Measurements from ENCODE around the gene KRT82.
"Not testable (repeated sequence)": the region's sequence is repeated elsewhere in the genome, so short reads cannot be mapped to it uniquely, and the experiment has no call there.

DNA sequence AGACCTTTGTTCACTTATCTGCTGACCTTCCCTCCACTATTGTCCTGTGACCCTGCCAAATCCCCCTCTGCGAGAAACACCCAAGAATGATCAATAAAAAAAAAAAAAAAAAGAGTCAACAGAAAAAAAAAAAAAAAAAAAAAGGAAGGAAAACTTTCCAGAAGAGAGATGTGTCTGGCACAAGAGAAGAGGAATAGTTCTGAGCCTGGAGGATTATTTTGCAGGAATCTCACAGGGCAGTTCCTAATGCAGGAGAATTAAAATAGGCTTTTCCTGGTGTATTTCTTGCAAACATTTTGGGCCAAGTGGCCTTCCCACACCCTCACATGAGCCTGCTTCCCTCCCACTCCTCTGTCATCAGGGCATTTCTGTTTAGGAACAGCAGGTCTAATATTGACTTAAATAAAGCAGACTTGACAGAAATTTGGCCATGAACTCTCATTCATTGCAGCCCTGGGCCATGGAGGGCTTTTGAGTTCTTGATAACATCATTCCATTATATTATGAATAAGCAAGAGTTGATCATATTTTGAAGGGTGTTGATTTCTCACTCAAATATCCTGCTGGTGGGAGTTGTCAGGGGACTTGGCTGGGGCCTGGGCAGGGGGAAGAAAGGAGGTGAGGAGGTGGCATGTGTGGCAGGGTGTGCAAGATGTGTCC lies 4.6 kb upstream of the KRT82 start:
- TF ChIP-seq, protein P1, sequence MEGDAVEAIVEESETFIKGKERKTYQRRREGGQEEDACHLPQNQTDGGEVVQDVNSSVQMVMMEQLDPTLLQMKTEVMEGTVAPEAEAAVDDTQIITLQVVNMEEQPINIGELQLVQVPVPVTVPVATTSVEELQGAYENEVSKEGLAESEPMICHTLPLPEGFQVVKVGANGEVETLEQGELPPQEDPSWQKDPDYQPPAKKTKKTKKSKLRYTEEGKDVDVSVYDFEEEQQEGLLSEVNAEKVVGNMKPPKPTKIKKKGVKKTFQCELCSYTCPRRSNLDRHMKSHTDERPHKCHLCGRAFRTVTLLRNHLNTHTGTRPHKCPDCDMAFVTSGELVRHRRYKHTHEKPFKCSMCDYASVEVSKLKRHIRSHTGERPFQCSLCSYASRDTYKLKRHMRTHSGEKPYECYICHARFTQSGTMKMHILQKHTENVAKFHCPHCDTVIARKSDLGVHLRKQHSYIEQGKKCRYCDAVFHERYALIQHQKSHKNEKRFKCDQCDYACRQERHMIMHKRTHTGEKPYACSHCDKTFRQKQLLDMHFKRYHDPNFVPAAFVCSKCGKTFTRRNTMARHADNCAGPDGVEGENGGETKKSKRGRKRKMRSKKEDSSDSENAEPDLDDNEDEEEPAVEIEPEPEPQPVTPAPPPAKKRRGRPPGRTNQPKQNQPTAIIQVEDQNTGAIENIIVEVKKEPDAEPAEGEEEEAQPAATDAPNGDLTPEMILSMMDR (IDR thresholded peaks at IDR 0.05): not testable (repeated sequence)
- TF ChIP-seq POLR2A (IDR thresholded peaks at IDR 0.05): not testable (repeated sequence)

Measured in thyroid gland (tissue), 4 donors.